Stimulated activated effector memory CD8-positive, alpha-beta T cell treated with anti-CD3 and anti-CD28 coated beads, Interleukin-12 subunit alpha, Interleukin-12 subunit beta, amount 100 ng/mL, for 72 hours (primary cell): ENCODE results near the gene ZNF33A.
"Not testable (repeated sequence)": the region's sequence is repeated elsewhere in the genome, so short reads cannot be mapped to it uniquely, and the experiment has no call there.

ENCODE experiments used
- ATAC-seq: fragments of 150-1000 bp; cut with Tn5 transposase; 2 replicates; pipeline ENCODE4 v1.10.0; 2021
- DNase-seq, 2 donors: peaks; one replicate each; pipeline ENCODE4 v3.0.0; 2021 to 2022; ENCODE audit warnings: low spot score in 2 of 2
- H3K27ac Mint-ChIP-seq: one replicate; pipeline ENCODE4 v1.8.0; 2022; ENCODE audit warnings: mild to moderate bottlenecking, mixed read lengths
- H3K36me3 Mint-ChIP-seq: one replicate; pipeline ENCODE4 v1.8.0; 2022; ENCODE audit warnings: mild to moderate bottlenecking, mixed read lengths
- H3K4me1 Mint-ChIP-seq: one replicate; pipeline ENCODE4 v1.8.0; 2022; ENCODE audit warnings: mixed read lengths
- H3K4me3 Mint-ChIP-seq: one replicate; pipeline ENCODE4 v1.8.0; 2022; ENCODE audit warnings: mild to moderate bottlenecking, mixed read lengths
- H3K9me3 Mint-ChIP-seq: one replicate; pipeline ENCODE4 v1.8.0; 2022; ENCODE audit warnings: mixed read lengths

Gene ZNF33A

GRCh38 chr10:38019124-38019523 is 8.6 kb downstream of the ZNF33A start:
- H3K9me3 Mint-ChIP-seq, DNase-seq, H3K27ac Mint-ChIP-seq, H3K4me3 Mint-ChIP-seq, ATAC-seq: not testable (repeated sequence)
- peaks cover 100% of the 10 kb centered on the region for H3K36me3 Mint-ChIP-seq
- peaks cover 19% of the 10 kb centered on the region for H3K4me1 Mint-ChIP-seq

GRCh38 chr10:38025283-38025682 is 14.8 kb downstream of the ZNF33A start:
- Mint-ChIP-seq H3K9me3 (no peaks in the 10 kb centered on the region), H3K36me3 (peaks cover 99% of the 10 kb centered on the region)
- peak; percentile 72 for ATAC-seq

GRCh38 chr10:38027986-38028385 is 17.5 kb downstream of the ZNF33A start:
- peaks cover 99% of the 10 kb centered on the region for H3K36me3 Mint-ChIP-seq
- DNase-seq: no peak
- no peak overlapping the region for H3K4me3 Mint-ChIP-seq
- ATAC-seq: no peak
- H3K9me3 Mint-ChIP-seq: no peaks in the 10 kb centered on the region
- H3K27ac Mint-ChIP-seq: peak overlapping the region; percentile 83
- H3K4me1 Mint-ChIP-seq: peaks cover 25% of the 10 kb centered on the region

More at GRCh38 chr10:38025283-38025682, 14.8 kb downstream of the ZNF33A start:
- no peak for DNase-seq
- H3K4me3 Mint-ChIP-seq: no peak overlapping the region
- peak overlapping the region; percentile 38 for H3K27ac Mint-ChIP-seq
- H3K4me1 Mint-ChIP-seq: peaks cover 25% of the 10 kb centered on the region

- Mint-ChIP-seq H3K4me3 (no peak overlapping the region), H3K9me3 (no peaks in the 10 kb centered on the region), H3K36me3 (peaks cover 96% of the 10 kb centered on the region), H3K4me1 (no peaks in the 10 kb centered on the region), H3K27ac (no peak overlapping the region)
- DNase-seq (no peak), ATAC-seq (no peak)
Measured at GRCh38 chr10:38032886-38033285, 22.4 kb downstream of the ZNF33A start.

GRCh38 chr10:38038107-38038931 is 27.8 kb downstream of the ZNF33A start:
- Mint-ChIP-seq H3K4me1 (peaks cover 22% of the 10 kb centered on the region), H3K4me3 (peak overlapping the region; percentile 53), H3K9me3 (no peaks in the 10 kb centered on the region), H3K36me3 (peaks cover 69% of the 10 kb centered on the region), H3K27ac (peak overlapping the region; percentile 83)
- DNase-seq: no peak
- ATAC-seq: peak; percentile 71

GRCh38 chr10:38038932-38039245 is 28.4 kb downstream of the ZNF33A start:
- DNase-seq (no peak), ATAC-seq (peak; percentile 42)
- Mint-ChIP-seq H3K27ac (peak overlapping the region; percentile 83), H3K4me1 (peaks cover 22% of the 10 kb centered on the region), H3K9me3 (no peaks in the 10 kb centered on the region), H3K36me3 (peaks cover 69% of the 10 kb centered on the region), H3K4me3 (peak overlapping the region; percentile 53)

GRCh38 chr10:38043516-38043915 is 33.0 kb downstream of the ZNF33A start:
- no peak for DNase-seq
- Mint-ChIP-seq H3K4me1 (peaks cover 42% of the 10 kb centered on the region), H3K4me3 (no peak overlapping the region), H3K36me3 (peaks cover 79% of the 10 kb centered on the region), H3K27ac (no peak overlapping the region), H3K9me3 (peaks cover 7% of the 10 kb centered on the region)
- ATAC-seq: no peak

- Mint-ChIP-seq H3K27ac (peak overlapping the region; percentile 54), H3K4me3 (no peak overlapping the region), H3K36me3 (peaks cover 86% of the 10 kb centered on the region), H3K4me1 (peaks cover 30% of the 10 kb centered on the region), H3K9me3 (peaks cover 13% of the 10 kb centered on the region)
- ATAC-seq (no peak), DNase-seq (no peak)
Measured at GRCh38 chr10:38045129-38045528, 34.7 kb downstream of the ZNF33A start.

- DNase-seq: no peak
- H3K4me3 Mint-ChIP-seq: no peak overlapping the region
- peak overlapping the region; percentile 7 for H3K27ac Mint-ChIP-seq
Measured at GRCh38 chr10:38047666-38048065, 37.2 kb downstream of the ZNF33A start.

GRCh38 chr10:38050212-38050611 is 39.7 kb downstream of the ZNF33A start:
- ATAC-seq (no peak), DNase-seq (no peak)
- Mint-ChIP-seq H3K27ac (no peak overlapping the region), H3K36me3 (peaks cover 65% of the 10 kb centered on the region), H3K4me3 (no peak overlapping the region), H3K4me1 (peaks cover 21% of the 10 kb centered on the region), H3K9me3 (peaks cover 36% of the 10 kb centered on the region)

More at GRCh38 chr10:38047666-38048065, 37.2 kb downstream of the ZNF33A start:
- peak; percentile 74 for ATAC-seq
- H3K9me3 Mint-ChIP-seq: peaks cover 18% of the 10 kb centered on the region
- peaks cover 23% of the 10 kb centered on the region for H3K4me1 Mint-ChIP-seq
- peaks cover 66% of the 10 kb centered on the region for H3K36me3 Mint-ChIP-seq

- no peak overlapping the region for H3K27ac Mint-ChIP-seq
- no peak for DNase-seq
- no peak for ATAC-seq
- H3K4me3 Mint-ChIP-seq: no peak overlapping the region
- no peaks in the 10 kb centered on the region for H3K4me1 Mint-ChIP-seq
- H3K9me3 Mint-ChIP-seq: peaks cover 39% of the 10 kb centered on the region
- H3K36me3 Mint-ChIP-seq: peaks cover 69% of the 10 kb centered on the region
Measured at GRCh38 chr10:38054361-38054797, 43.9 kb downstream of the ZNF33A start.

- not testable (repeated sequence) for H3K4me3 Mint-ChIP-seq, H3K27ac Mint-ChIP-seq, ATAC-seq, H3K4me1 Mint-ChIP-seq
- Mint-ChIP-seq H3K9me3 (peaks cover 41% of the 10 kb centered on the region), H3K36me3 (peaks cover 68% of the 10 kb centered on the region)
- peak in 1 of 2 donors; percentile 43 for DNase-seq
Measured at GRCh38 chr10:38055274-38055894, 44.9 kb downstream of the ZNF33A start.

- ATAC-seq, H3K27ac Mint-ChIP-seq, H3K4me3 Mint-ChIP-seq, H3K4me1 Mint-ChIP-seq, H3K9me3 Mint-ChIP-seq, H3K36me3 Mint-ChIP-seq: not testable (repeated sequence)
- DNase-seq: peak in 1 of 2 donors; percentile 15
Measured at GRCh38 chr10:38069663-38070062, 59.2 kb downstream of the ZNF33A start.

GRCh38 chr10:38070501-38070900 is 60.0 kb downstream of the ZNF33A start:
- H3K27ac Mint-ChIP-seq: no peak overlapping the region
- peaks cover 5% of the 10 kb centered on the region for H3K9me3 Mint-ChIP-seq
- ATAC-seq: no peak
- no peaks in the 10 kb centered on the region for H3K36me3 Mint-ChIP-seq
- H3K4me3 Mint-ChIP-seq: no peak overlapping the region
- peak in 1 of 2 donors; percentile 7 for DNase-seq
- H3K4me1 Mint-ChIP-seq: peaks cover 6% of the 10 kb centered on the region

GRCh38 chr10:38072552-38072951 is 62.1 kb downstream of the ZNF33A start:
- peaks cover 6% of the 10 kb centered on the region for H3K4me1 Mint-ChIP-seq
- DNase-seq (peak in 1 of 2 donors; percentile 22), ATAC-seq (no peak)
- H3K27ac Mint-ChIP-seq: peak overlapping the region; percentile 4
- no peak overlapping the region for H3K4me3 Mint-ChIP-seq
- no peaks in the 10 kb centered on the region for H3K36me3 Mint-ChIP-seq
- peaks cover 5% of the 10 kb centered on the region for H3K9me3 Mint-ChIP-seq

- H3K4me3 Mint-ChIP-seq: no peak overlapping the region
- DNase-seq (no peak), ATAC-seq (no peak)
- H3K36me3 Mint-ChIP-seq: no peaks in the 10 kb centered on the region
- H3K27ac Mint-ChIP-seq: no peak overlapping the region
- H3K4me1 Mint-ChIP-seq: no peaks in the 10 kb centered on the region
- H3K9me3 Mint-ChIP-seq: no peaks in the 10 kb centered on the region
Measured at GRCh38 chr10:38076687-38077086, 66.2 kb downstream of the ZNF33A start.
